ENCODE results near the gene CREB3.

Gene CREB3

DNA sequence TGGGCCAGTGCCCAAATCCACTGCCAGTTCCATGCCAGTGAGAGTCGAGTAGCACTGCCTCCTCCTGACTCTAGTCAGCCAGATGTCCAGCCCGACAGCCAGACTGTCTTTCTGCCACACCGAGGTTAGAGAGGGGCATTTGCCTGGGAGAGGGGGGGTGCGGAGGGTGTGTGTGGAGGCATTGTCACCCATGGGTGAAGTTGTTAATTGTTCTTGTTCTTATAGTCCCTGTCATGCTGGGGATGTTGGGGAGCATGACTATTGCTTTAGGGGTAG, 17.7 kb downstream of the CREB3 start:
- DNase-seq, result no peak

DNA sequence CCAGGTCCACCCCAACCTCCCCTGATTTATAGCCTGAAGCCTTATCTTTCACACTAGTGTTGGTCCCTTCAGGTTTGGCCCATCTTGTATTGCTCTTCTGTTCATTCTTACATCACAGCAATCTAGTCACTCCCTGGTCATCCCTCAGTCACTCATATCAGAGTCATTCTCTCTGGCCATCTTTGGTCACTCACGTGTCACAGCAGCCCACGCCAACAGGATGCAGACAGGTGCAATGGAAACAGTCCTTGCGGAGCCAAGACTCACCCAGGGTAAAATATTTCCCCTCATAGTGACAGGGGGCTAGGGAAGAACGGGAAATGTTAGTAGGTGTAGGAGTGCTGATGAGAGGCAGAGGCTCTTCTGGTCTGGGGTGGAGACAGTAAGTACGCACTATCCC, 21.0 kb downstream of the CREB3 start:
- DNase-seq, result no peak

DNA sequence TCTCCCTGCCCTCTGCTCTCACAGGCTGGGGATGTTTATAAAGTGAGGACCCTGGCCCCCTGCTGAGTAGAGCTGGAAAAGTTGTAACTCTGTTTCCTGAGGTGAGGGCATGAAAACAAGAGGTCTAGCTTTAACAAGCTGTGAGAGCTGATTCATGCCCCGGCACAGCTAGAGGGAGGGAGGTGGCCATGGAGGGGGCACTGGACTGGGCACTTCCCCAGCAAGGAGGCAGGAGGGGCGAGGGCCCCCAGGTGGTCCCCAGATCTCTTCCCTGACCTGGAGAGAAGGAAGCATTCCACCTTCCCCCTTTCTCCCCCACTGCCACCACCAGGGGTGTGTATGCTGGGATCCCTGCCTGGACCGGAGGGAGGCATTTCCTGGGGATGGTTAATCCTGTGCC, 21.8 kb downstream of the CREB3 start, which contains the start of gene MSMP:
Gene MSMP, minus strand, starts transcription at position 13 of the 400 bp plus-strand sequence. CDS start 147 bp downstream, outside the sequence.
- no peak for DNase-seq

DNA sequence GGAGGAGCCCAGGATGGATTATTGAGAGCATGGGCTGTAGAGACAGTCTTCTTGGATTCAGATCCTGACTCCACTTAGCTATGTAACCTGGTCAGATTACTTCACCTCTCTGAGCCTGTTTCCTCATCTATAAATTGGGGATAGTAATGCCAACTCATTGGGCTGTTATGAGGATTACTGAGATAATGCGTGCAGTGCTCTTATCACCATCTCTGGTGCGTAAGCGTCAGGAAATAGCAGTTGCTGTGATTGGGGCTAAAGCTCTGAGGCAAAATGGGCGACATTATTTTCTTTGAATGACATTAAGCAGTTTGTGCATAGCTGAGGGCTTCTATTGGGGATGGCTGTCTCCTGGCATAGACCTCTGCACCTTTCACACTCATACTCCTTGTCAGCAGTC, 22.6 kb downstream of the CREB3 start:
- no peak for DNase-seq

DNA sequence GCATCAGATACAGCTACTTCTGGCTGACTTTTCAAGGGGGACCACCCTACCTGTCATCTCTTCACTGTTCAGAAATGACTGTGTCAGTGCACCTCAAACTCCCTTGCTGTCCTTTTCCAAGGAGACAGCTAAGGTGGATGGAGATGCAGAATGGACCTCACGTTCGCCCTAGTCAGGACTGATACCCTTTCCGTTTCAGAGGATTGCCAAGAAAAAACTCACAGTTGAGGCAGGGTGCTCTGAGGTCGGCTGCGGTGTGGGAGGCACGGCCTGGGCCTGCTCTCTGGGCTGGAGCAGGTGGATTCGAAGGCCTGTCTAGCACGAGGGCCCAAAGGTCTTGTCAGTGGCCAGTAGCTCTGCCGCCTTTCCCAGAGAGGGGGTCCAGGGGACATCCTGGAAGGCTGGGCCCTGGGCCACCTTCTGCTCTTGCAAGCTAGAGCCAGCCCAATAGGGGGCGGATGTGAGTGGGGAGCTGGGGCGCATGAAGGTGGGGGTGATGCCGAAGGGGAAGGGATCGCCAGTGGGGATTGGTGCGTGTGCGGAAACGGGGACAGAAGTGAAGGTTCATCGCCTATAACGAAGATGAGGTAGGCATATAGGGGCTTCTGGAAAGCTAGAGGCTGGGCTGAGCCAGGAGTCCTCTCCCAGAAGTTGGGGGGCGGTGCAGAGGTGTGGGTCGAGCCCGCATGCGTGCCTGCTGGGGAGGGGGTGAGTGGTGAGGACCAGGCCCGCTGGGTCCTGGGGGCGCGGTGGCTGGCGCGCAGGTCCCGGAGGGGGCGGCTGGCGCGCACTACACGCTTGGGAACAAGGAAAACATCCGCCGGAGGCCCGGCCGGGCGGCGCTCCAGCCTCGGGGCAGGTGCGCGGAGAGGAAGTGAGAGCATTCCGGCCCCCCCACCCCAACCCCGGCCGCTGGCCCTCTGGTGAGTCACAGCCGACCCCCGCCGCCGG, 24.1 kb downstream of the CREB3 start:
- DNase-seq, result peak; percentile 90

DNA sequence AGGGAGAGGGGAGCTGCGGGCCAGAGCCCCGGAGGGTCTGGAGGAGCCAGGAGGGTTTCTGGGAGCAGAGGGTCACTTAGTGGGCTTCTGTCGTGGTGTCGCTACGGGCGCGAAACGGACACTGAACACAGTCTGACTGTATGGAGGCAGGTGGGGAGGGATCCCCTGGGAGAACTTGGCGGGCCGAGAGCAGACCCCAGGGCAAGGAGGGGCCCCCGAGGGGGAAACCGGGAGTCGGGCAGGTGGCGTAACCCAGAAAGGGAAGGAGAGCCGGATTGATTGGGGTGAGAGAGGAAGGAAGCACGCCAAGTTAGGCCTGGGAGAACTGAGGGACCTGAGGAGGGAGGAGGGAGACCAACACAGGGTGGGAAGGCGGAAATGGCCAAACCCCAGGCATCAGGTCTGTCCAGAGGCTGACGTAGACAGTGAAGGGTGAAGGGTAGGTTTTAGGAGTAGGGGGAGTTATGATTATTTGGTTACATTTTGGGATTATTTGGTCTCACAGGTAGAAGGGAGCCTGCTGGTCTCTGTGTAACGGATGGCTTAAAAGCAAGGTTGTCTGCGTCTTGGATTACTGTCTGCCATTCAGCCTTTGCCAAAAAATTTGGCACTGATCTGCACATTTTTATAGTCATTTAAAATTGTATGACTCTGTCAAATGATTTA, 24.9 kb downstream of the CREB3 start:
- peak; percentile 28 for DNase-seq

DNA sequence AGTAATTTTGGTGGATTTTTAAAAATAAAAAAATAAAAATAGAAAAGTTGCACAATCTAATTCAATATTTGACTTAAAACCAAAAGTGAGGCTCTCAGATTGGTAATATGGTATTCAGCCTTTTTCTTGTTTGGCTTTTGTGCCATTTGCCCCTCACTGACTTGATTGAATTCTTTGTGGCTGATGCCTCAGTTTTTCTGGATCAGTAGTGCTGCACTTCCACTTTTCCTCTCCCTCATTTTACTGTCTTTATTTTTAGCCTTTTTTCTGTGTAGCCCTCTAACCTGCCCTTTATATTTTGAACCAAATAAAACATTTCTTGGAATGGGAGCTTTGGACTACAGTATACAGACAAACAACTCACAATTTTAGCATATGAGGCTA, 25.4 kb downstream of the CREB3 start:
- no peak for DNase-seq

DNA sequence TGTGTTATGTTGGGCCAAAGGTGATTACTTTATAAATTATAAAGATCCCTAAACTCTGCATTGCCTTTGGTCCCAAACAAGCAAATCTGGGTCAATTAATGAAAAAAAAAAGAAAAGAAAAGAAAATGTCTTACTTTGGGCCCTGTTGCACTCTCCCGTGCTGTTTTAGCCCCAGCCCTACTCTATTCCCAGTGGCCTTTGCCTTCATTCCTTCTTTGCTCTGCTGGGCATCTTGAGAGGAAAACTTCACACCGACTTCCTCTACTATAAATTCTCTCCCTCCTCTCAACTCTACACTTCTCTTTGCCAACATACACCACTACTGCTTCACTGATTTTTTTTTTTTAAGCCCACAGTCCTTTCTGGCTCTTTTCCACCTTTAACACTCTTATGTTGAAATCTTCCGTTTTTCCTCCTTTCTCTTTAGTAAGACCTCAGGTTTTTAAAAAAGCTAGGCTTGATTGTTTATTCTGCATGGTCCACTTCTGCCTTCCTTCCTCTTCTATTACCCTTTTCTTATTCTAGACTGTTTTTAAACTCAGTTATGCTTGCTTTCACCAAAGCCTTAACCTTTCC, 26.1 kb downstream of the CREB3 start:
- DNase-seq, result no peak

DNA sequence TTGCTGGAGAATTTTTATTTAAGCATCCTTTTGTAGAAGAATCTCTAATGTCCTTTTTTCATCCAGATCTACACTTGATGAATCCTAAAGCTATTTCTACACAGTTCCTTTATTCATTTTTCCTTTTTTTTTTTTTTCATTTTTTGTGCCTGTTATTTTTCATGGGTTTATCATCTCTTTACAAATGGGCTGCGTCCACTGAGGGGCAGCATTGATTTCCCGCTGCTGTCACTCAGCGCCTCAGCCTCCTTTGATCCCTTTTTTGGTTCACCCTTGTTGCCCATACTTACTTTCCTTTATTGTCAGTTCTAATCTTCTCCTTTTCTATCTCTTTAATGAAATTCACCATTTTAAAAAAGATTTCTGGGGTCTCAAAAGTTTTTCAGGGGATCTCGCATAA, 27.3 kb downstream of the CREB3 start:
- DNase-seq, result no peak

DNA sequence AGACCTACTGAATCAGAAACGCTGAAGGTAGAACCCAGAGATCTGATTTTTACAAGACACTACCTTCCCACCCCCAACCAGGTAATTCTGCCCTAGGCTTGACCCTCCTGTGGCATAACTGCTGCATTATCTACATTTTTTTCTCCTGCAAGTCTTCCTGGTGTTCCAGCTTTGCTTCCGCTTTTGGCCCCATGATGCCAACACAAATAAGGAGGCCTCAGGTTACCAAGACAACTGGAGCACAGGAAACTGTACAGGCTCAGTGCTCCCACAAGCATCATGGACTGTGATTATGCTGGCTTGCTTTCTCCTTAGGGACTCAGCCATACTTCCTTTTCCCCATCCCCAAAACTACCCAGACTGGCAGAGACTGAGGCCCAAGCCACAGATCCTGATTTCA, 28.2 kb downstream of the CREB3 start:
- no peak for DNase-seq

DNA sequence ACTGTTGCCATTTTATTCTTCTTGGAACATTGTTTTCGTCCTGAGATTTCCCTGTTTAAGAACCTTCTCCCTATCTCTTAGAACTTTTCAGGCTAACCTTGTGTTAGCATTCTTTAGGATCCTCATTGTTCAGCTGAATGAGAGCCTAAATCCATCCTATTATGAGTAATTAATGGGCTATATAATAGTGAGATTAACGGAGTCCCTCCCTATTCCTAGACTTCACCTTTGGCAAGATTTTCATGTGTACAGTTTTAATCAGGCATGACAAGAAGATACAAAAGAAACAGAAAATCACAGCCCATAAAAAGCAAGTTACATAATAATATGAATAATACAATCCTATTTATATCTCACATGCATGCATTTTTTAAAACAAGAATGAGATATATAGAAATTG, 30.7 kb downstream of the CREB3 start:
- DNase-seq, result no peak

DNA sequence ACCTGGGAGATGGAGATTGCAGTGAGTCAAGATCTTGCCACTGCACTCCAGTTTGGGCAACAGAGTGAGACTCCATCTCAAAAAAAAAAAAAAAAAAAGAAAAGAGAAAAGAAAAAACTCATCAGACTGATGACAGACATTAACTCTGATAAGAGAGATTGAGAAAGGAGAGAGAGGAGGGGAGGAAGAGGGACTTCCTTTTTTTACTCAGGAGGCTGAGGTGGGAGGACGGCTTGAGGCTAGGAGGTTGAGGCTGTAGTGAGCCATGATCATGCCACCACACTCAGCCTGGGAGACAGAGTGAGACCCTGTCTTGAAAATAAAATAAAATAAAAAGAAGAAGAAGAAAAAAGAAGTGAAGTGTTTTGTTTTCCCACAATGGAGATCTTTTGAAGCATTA, 31.3 kb downstream of the CREB3 start:
- no peak for DNase-seq

DNA sequence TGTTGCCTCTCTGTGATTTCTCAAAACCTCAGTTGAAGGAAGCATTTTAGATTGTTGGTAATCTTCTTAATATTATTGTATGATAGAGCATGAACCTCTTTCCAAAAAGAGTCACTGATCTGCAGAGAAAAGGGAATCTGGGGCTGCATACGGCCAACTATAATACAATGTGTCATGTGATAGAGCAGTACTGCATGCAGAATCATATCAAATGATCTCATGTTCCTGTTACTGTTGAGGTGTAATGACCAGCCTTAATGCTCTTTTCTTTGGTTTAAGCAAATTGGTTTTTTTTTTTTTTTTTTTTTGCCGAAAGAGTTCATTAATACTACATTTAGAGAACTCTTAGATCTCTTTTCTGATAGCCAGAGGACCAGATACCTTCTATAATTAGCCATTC, 34.5 kb downstream of the CREB3 start:
- DNase-seq, result no peak

DNA sequence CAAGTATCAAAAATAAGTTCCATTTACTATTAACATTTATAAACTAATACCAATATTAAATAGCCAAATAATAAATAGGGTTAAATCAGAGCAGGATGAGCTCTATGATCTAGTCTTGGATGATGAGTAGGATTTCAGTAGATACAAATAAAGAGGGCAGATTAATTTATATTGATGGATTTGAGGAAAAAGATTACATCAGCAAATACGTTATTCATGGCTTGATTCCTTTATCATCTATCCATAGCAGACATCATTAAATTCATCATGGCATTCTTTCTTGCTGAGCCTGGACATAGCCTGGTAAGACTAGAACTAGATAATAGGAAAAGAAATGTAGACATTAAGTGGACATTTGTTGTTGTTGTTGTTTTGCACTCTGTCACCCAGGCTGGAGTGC, 35.0 kb downstream of the CREB3 start:
- no peak for DNase-seq

DNA sequence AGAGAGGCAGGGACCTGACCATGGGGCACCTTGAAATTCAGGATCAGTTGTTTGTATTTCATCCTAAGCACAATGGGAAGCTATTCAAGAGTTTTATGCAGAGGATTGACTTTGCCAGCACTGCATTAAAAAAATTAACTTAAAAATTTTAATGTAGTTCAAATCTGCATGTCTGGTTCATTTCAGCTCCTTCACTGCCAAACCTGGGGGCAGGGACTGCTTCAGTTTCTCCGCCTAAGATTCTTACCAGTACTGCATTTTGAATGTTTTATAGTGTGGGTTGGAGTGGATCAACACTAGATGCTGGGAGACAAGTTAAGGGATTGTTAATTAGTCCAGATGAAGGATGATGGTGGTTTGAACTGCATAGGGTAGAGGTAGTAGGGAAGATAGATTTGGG, 37.3 kb downstream of the CREB3 start:
- DNase-seq, result no peak

DNA sequence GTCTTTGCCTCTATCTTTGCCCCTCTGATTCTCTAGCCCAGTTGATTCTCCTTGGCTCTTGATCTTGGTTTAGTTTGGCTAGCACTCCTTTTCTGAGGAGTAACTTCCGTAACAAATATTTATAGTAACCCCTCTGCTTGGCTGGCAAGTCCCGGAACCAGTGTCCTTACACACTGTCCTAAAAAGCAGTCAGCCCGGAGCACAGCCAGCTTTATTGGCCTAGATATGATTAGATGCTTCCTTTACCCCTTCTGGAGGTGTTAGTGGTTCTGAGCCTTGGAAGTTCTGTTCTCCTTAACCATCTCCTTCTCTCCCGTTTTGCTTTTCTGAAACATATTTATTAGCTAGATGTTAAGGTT, 38.6 kb downstream of the CREB3 start:
- DNase-seq, result no peak

DNA sequence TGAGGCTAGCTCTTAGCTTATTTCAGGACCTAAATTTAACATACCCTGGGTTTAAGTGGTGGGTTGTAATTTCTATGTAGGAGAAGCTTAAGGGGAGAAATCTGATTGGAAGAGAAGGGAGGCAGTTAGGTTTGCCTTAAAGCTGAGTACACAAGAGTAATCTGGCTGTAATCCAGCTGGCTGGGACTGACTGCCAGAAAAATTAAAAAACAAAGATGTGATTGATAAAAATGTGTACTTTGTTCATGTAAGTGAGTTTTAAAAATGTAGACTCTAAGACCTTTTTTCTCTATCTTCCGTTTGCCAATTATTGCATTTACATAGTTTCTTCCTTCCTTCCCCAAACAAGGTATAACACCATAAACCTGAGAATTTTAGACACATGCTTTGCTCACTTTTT, 39.1 kb downstream of the CREB3 start:
- no peak for DNase-seq

DNA sequence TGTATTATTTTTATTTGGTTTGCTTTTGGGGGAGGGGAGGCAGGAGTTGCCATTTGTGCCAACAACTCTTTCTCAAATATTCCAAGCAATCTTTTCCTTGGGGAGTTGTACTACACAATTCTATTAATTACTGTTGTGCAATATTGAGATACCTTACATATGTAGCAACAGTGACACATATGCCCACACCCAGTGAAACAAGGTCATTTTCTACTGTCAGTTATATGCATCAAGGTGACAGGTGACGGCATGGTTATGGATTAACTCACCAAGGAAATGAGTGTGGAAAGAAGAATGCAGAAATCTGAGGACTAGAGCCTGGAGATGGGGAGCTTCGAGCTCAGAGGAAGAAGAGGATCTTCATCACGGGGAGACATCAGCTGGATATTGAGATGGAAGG, 39.5 kb downstream of the CREB3 start:
- no peak for DNase-seq

DNA sequence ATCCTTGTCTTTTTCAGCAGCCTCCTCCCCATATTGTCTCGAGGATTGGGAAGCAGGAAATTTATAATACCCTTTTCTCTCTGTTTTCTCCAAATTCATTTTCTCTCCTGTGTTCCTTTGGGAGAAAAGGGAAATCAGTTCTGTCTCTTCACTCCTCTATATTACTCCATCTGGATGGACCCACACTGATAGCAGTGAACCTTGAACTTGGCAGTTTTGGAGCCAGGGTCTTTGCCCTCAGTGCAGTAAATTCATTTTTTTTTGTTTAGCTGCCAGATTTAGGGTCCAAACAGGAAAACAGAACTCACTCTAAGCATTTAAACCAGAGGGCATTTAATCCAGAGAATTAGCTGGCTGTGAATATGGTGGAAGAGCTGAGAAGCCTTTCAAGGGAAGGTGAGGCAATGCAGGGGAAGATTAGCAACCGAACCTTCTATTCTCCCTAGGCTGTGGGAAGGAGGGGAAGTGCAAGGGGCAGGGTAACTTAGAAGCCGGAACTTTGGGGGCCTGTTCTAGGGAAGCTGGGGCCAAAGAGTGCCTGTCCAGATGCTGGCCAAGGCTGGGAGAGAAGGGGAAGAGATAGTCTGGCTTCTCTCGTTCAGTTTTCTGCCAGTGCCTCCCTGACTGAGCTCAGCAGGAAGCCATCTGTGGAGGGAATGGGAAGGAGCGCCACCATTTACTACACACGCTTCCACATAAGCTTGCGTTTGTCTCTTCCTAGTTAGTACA, 42.6 kb downstream of the CREB3 start:
- DNase-seq, result no peak

DNA sequence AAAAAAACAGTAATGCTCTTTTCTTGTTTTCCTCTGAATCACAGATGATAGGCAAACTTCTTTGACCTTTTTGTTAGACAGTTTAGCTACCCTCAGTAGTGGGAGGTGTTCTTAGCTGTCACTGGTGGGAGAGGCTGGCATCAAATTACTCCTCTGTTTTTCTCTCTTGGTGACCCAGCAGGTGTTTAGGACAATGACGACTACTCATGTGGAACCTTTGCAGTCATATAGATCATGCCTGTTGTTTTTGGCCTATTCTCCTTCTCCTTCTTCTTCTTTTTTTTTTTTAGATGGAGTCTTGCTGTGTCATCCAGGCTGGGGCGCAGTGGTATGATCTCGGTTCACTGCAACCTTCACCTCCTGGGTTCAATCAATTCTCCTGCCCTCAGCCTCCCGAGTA, 43.6 kb downstream of the CREB3 start:
- DNase-seq, result no peak

DNA sequence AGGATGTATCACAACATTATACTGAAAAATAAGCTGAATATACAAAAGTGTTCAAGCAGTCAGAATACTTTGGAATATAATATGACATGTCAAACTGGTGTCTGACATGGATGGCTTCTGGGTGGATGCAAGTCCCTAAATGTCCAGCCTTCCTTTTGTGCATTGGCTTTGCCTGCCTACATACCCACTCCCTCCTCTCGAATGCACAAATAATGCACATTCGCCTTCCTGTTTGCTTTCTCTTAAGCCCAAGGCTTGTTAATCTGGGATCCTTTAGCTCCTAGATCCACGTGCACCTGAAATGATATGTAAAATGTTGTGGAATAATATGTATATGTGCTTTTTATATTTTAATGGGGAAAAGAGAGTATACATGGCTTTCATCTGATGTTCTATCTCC, 46.0 kb downstream of the CREB3 start:
- DNase-seq, result no peak

DNA sequence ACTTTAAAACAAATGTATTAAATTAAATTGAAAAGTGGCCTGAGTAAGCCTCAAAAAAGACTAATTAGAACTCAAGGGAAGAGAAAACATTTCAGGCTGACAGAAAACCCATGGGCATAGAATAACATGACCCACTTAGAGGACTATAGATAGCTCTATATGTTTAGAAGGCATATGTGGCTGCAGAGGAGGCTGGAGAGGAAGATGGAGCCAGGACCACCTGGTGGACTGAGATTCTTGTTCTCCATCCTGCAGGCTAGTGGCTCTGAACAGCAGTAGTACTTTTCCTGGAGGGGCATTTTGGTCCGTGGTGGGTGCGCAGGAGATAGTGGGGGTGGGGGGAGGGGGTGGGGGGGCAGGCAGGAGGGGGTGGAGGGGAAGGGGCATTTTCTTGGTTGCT, 48.6 kb downstream of the CREB3 start:
- no peak for DNase-seq

DNA sequence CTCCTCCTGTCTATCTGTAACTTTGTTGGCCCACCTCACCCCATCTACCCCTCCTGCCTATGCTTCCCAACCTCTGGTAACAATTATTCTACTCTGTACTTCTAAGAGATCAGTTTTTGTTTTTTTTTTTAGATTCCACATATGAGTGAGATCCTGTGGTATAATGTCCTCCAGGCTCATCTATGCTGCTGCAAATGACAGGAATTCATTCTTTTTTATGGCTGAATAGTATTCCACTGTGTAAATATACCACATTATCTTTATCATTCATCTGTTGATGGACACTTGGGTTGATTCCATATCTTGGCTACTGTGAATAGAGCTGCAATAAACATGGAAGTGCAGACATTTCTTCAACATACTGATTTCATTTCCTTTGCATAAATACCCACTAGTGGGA, 51.0 kb downstream of the CREB3 start:
- DNase-seq, result no peak
